Omental fat pad (tissue), 4 donors: ENCODE measurements around the gene MPND. TPM values are rescaled to one million over a fixed set of nuclear protein-coding genes. Genes with fewer than 3 reads are reported as not detected.

ENCODE experiments used
- ATAC-seq: fragments of 150-250 bp; one replicate; pipeline ENCODE4 v1.9.1; 2016; ENCODE audit warnings: mild to moderate bottlenecking, moderate library complexity; ENCODE audit not compliant: low FRiP score
- DNase-seq: peaks from one replicate; pipeline ENCODE4 v3.0.0-alpha.2; 2019; ENCODE audit warnings: low spot score
- CTCF ChIP-seq, 3 donors: fragments of 450-650 bp; IDR thresholded peaks; one replicate each; pipeline ENCODE4 v1.5.1; 2016 to 2017; ENCODE audit warnings: antibody characterized with exemption in 3 of 3, mild to moderate bottlenecking in 3 of 3, moderate library complexity in 2 of 3
- total RNA-seq, 4 donors: library from RNA; depleted of rRNA; stranded (reverse); fragments of >200 nt; gene quantifications; one replicate each; pipeline ENCODE4 v1.1.0, GENCODE V29; 2016

The MPND gene
- total RNA-seq, 4 donors from 2014 or later = 3.5 to 7.1 (median 6.0) TPM

GRCh38 chr19:4372165-4373012 lies 29.0 kb downstream of the MPND start:
- ATAC-seq (no peak), DNase-seq (no peak)
- TF ChIP-seq CTCF (IDR thresholded peaks at IDR 0.05) = no peak

- DNase-seq (no peak), ATAC-seq (no peak)
- TF ChIP-seq CTCF (IDR thresholded peaks at IDR 0.05) = no peak
These were observed 29.6 kb downstream of the MPND start for GRCh38 chr19:4373013-4373367.

GRCh38 chr19:4373601-4374497 lies 30.5 kb downstream of the MPND start:
- no peak for TF ChIP-seq CTCF (IDR thresholded peaks at IDR 0.05)
- DNase-seq = no peak
- peak; percentile 1 for ATAC-seq

GRCh38 chr19:4374498-4375163 lies 31.3 kb downstream of the MPND start:
- no peak for TF ChIP-seq CTCF (IDR thresholded peaks at IDR 0.05)
- ATAC-seq (peak; percentile 74), DNase-seq (peak; percentile 49)

GRCh38 chr19:4375164-4376027 lies 32.0 kb downstream of the MPND start:
- no peak for ATAC-seq
- no peak for DNase-seq
- TF ChIP-seq CTCF (IDR thresholded peaks at IDR 0.05) = no peak

- no peak for ATAC-seq
- DNase-seq = no peak
- no peak for TF ChIP-seq CTCF (IDR thresholded peaks at IDR 0.05)
These were observed 32.8 kb downstream of the MPND start for GRCh38 chr19:4376028-4376670.
